Tibial nerve (tissue), 4 donors: ENCODE data around the gene POLR3B.

Experiments used
- CTCF ChIP-seq, 5 experiments: fragments of 200-600 bp in 3 of 5; fragments of 450-650 bp in 2 of 5; sonication (generic) in 3 of 5; IDR thresholded peaks; one replicate each; pipeline ENCODE4 v1.5.1; 2016 to 2019; ENCODE audit warnings: antibody characterized with exemption in 5 of 5, mild to moderate bottlenecking in 3 of 5, moderate library complexity in 2 of 5
- EP300 ChIP-seq, 2 donors: sonication (generic); formaldehyde crosslinking; IDR thresholded peaks; one replicate each; pipeline ENCODE4 v1.6.1; 2017; ENCODE audit warnings: antibody characterized with exemption in 2 of 2, mild to moderate bottlenecking in 1 of 2
- POLR2A ChIP-seq, 2 donors: fragments of 450-650 bp; IDR thresholded peaks; one replicate each; pipeline ENCODE4 v1.6.1; 2017; ENCODE audit warnings: antibody characterized with exemption in 2 of 2, mild to moderate bottlenecking in 2 of 2, moderate library complexity in 2 of 2

- TF ChIP-seq CTCF (IDR thresholded peaks at IDR 0.05) (no peak), POLR2A (IDR thresholded peaks at IDR 0.05) (no peak), EP300 (IDR thresholded peaks at IDR 0.05) (no peak)
Measured at GRCh38 chr12:106506691-106507090, 149.1 kb downstream of the POLR3B start.
